Inflammatory macrophage (primary cell): ENCODE data around the gene TMEM212.
A peak's percentile ranks its signal among the peaks of the same experiment; 100 is the strongest.
"Not testable (repeated sequence)": the region's sequence is repeated elsewhere in the genome, so short reads cannot be mapped to it uniquely, and the experiment has no call there.

Experiments
- DNase-seq, 2 donors: peaks; one replicate each; pipeline ENCODE4 v3.0.0-alpha.2; 2020 to 2022

TMEM212 gene

DNA sequence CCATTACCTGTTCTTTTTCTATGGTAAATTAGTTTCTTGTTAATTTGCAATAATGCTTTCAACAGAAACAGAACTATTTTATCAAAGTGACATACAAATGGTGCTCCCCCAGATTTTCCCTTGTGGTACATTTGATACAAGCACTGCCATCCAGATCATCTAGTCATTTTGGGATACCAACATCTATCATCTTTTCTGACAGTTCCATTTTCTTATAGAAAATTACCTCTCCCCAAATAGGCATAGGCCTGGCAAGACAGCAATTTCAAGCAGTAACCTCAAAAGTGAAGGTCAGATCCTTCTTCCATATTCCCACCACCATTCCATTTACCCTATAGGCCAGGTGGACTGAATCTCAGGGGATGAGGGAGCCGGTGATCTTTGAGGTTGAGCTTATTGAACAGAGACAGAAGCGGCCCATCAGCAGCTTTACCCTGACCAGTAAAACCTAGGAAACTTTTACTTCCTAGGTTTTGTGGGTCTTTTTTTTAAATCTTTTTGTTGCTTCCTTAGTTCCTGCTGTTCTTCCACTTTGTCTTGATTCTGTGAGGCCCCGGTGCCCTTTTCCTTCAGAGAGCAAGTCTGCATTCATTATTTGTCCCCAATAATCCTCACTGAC, 29.8 kb upstream of the TMEM212 start:
- no peak for DNase-seq

DNA sequence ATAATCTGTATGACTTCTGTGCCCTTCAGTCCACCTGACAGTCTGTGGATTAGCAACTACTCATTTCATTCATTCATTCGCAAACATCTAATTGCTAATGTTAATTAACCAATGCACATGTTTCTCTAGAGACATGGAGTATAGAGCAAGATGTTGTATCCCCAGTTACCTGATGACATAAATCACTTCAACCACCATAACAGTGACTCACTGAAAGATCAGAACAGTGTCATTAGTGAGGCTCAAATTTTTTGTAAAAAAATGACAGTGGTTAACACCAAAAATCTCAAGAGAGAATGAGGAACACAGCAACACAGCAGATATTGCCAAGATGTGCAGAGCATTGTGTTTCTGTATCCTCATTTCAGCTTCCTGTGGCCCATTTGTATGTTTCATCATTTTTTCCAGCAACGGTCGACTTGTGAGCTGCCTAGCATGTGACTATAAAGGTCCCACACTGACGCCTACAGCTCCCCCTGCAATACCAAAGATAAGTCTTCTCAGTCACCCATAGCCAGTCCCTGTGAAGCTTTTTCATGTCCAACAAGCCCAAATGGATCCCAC, 29.2 kb upstream of the TMEM212 start:
- DNase-seq = peak; percentile 98

DNA sequence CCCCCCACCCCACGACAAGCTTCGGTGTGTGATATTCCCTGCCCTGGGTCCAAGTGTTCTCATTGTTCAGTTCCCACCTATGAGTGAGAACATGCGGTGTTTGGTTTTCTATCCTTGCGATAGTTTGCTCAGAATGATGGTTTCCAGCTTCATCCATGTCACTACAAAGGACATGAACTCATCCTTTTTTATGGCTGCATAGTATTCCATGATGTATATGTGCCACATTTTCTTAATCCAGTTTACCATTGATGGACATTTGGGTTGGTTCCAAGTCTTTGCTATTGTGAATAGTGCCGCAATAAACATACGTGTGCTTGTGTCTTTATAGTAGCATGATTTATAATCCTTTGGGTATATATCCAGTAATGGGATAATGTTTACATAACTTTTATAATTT, 28.5 kb upstream of the TMEM212 start:
- DNase-seq = not testable (repeated sequence)

DNA sequence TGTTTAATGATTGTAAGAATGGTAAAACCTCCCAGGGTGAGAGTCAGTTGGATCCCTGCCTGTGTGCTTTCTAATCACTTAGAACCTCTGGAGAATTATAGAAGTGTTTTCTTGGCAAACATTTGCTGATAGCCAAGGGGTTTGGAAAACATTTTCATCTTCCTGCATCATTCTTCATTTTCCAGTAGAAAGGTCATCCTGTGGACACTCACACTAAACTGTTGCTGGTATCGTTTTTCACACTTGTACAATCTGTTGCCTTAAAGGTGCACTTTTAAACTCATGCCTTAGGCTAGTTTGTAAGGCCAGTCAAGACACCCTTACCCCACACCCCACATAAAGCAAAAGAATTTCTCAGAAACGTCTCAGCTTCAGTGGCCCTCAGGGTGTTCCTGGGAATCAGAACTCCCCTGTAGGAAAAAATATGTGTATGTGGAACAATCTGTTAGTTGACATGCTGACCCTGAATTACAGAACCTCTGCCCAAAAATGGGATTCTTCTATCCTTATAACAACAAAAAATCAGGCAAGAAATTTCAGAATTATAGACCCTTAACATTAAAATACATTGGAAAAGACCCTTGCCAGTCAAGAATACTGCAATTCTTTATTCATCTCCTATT, 27.1 kb upstream of the TMEM212 start:
- no peak for DNase-seq

DNA sequence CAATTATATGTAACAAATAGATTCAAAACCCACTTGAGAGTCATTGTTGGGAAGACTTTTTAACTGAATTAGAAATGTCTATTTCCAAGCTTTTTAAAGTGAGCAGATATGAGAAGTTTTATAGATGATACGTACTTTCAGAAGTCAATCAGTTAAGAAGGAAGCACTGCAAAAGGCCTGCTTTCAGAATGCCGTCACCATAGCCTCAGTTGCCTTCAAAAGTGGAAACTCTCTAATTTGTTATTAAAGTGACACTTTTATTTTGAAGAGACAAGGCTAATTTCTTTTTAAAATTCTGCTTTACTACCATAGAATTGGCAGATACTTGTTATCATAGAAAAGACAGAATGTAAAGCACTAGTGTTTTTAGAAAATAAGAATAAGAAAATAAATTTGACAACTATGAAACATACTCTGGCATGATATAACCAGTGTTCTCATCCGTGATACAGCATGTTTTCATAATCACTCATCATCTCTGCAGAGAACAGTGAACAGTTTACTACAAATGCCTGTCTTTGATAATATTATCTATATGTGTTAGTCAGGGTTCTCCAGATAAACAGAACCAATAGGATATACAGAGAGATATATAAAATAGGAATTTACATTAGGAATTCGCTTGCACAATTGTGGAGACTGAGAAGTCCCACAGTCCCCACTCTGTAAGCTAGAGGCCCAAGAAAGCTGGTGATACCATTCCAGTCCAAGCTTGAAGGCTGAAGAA, 25.9 kb upstream of the TMEM212 start:
- no peak for DNase-seq

DNA sequence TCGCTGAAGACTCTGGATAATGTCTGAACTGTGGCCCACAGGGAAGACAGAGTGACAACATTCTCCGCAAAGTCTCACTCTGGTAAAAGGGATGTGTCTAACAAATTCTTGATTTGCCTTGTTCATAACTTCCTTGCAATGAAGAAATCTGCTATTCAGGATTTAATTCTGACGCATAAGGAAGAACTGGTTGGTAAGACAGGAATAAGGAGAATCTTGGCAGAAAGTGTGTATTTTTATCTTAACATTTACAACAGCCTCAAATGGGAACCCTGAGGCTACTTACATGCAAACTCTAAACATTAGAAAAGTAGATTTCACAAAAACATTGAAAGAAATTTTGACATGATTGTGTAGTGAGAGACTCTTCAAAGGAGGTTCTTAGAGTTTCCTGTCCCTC, 22.1 kb upstream of the TMEM212 start:
- no peak for DNase-seq

DNA sequence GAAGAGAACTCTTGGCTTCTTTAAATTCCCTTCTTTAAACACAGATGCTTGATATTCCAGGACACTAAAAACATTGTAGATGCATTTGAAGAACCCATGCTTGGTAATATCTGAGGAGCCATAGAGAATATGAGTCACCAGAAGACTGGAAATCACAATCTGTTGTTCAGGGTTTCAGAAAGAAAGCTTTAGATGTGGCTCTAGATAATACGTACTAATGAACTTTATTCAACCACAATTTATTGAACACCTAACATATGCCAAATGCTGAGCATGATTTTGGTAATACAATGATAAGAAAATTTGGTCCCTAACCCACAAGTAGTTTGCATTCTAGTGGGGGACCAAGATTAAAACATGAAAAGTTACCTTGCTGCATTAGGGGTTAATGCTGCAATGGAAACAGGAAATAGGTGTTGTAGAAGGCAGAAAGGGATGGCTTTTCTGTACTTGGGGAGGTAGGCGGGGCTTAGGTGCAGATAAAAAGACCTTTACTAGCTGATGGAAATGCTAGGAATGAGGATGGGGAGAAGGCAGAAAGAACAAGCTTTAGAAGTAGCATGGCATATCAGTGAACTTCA, 21.3 kb upstream of the TMEM212 start:
- no peak for DNase-seq

DNA sequence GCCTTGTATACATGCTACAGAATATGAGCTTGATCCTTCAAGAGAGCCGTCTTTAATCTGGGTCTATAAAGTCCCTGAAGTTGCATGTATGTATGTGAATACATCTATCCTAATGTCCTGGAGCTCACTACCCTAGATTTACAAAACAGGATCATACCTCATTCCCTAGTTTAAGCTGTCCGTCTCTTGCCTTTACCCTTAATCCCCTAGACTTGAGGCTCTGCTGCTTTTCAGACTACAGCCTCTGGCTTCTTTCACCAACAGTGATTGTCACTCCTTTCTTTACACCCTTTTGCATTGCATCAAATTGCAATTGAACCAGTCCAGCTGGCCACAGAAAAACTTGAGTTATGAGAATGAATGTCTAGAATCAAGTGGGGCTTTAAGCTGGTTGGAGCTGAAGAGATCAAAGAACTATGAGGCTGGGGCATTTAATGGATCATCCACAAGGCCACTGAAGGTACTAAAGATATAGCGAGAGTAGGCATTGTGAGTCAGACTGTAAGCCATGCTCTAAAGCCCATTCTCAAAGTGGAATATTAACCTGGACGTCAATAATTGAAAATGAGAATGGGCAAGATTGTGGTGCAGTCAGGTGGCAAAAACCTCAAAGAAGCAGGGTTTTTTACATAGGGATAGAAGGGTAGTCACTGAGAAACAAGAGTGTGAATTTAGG, 20.6 kb upstream of the TMEM212 start:
- DNase-seq = no peak

DNA sequence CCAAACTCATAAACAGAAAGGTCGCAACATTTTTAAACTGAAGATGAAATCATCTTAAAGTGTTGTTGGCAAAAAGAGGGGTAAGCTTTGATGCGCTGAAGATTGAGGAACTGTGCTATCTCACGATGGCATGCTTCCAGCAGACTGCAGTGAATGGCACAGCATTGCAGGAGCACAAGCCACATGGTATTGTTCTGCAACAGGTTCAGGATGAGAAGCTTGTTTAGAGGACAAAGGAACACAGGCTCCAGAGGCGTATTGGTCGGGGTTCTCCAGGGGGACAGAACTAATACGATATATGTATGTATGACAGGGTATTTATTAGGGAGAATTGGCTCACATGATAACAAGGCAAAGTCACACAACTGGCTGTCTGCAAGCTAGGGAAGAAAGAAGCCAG, 19.0 kb upstream of the TMEM212 start:
- DNase-seq = peak; percentile 72 to 83

DNA sequence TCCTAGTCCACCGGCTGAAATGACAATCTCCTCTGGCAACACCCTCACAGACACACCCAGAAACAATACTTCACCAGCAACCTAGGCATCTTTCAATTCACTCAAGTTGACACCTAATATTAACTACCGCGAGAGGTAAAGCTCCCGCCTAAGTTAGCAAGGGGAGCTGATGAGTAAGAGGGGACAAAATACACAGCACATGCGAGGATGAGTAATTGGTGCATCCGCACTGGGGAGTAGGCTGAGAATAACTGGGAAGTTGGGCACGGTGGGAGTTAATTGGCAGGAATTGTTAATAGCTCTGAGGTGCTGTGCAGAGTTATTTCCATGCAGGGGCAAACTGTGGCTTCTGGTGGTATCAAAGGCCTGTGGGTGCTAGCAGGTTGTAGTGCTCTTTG, 18.3 kb upstream of the TMEM212 start:
- DNase-seq = peak; percentile 37 to 71

DNA sequence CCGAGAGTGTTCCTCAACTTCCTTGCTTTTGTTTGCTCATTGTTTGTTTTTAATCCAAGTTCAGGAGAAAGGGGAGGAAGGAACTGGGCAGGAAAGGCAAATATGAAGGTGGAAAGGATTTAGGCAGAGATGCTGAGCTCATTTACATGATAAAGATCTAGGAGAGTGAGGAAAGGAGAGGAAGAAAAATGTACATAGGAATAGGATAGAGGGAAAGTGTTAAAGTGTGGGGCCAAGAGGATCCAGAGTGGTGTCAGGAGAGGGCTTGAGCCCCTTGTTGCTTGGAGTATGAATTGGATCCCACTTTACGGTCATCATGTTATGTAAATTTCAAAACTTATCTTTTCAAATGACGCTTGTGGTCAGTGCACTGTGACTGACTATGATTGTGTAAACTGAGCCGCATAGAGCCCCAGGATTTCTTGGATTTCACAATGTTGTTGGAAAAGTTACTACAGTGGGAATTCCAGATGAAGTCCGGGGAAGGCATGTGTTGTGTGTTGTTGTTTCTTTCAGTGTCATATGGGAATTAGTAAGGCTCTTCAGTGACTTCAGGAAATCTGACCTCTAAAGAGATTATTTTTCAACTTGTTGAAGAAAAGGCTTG, 17.8 kb upstream of the TMEM212 start:
- DNase-seq = peak; percentile 57 to 67

DNA sequence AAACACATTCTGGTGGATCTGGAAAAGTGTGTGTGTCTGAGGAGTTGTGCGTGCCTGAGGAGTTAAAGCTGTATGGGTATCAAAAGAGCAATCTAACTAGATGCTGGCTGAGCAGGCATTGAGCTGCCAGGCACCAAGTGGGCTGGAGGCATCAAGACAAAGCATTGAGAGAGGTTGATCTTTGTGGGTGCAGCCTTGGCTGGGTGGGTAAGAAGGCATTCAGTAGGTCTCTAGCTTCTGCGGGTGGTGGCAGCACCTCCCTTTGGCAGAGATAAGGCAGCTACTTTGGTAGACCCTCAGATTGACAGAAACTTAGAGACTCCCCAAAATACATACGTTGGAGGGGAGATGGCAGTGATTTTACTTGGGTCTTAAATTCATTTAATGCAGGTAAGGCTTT, 15.8 kb upstream of the TMEM212 start:
- DNase-seq = no peak

DNA sequence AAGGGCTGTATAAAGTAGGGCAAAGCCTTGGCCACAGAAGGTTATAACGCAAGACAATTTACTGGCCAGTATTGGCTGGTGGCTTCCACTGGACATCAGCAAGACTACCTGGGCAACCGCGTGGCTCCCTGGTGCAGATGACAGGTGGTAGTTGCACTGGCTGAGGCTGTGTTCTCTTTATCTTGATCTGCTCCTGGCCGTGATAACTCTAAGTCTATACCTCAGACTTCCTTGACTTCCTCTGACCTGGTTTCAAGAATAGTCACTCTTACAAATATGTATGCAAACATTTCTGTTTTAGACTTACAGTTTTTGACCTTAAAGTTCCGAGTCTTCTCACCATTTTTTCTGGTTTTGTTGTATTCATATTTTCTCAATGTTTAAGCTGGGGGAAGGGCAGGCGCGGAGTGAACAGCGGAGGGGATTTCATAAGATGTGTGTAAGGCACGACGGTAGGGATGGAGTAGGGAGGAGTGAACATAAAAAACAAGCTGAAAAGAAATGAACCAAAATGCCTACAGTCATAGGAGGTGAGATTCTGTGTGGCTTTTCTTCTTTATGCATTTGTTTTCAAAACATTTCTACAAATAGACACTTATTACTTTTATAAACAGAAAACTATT, 15.2 kb upstream of the TMEM212 start:
- no peak for DNase-seq

DNA sequence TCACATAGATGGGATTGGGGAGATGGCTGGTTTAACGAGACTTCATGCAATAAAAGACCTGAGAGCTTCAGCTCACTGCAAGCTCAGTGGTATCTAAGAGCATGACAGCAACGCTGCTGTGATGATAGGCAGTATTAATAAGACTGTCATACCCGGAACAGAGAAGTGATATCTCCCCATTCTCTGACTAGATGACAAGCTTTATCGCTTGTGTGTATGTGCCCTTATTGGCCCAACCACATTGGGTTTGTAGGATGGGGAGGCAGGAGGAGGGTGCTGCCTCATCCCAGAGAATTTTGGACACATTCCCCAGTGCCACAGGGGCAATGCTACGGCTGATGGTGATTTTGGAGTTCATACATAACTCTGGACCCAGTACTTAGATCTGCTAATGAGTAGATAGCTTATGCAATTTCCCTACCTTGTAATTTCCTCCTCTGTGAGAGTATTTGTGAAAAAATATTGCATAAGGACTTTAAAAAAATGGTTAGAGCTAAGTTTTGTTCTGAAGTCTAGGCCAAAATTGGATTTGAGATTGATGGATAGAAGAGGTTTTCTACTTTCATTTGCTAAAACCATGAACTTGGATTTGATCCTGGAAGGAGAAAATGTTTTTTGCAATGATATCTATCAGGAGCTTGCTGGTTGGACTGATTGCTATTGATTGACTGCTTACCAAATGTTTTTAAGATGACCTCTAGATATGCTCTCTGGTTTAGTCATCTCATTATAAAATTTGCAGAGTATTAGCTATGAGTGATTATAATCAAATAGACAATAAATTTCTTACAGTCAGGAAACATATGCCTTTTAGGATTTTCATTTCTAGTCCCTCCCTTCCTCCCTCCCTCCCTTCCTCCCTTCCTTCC, 14.0 kb upstream of the TMEM212 start:
- peak in 1 of 2 donors; percentile 69 for DNase-seq

DNA sequence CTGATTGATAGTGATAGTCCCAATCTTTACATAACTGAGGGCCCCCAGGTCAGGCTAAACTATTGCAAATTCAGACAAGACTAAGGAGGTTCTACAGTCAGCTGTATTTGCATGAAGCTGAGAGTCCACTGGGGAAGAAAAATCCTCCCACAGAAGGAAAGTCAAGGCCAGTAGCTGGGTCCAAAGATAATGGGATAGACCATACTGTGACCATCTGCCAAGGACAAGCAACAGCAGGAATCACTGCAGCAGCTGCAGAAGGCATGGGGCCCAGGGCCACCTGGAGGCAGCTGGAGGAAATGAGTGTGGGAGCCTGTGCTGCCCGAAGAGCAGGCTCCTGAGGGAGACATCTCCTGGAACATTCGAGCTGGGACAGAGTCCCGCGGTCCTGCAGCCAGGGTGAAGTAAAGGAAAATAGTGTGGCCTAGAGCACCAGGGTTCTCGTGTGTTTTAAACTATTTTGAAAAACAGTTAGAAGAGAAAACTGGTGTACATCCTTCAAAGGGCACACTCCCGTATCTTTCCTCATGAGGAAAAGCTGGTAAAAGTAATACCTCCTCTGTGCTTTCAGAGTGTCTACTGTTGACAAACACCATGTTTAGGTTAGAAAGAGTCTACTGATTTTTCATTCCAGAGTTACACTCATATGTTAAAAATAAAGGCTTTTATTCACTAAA, 13.2 kb upstream of the TMEM212 start:
- DNase-seq = peak; percentile 53 to 59

DNA sequence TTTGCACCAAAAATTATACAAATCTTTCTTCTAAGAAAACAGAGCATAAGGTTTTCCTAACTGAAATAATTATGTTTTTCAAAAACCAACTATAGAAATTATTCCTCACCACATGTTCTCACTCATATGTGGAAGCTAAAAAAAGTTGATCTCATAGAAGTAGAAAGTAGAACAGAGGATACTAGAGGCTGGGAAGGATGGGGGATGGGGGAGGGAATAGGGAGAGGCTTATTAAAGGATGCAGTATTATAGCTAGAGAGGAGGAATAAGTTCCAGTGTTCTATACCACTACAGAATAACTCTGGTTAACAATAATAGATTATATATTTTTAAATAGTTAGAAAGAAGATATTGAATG, 12.7 kb upstream of the TMEM212 start:
- no peak for DNase-seq

DNA sequence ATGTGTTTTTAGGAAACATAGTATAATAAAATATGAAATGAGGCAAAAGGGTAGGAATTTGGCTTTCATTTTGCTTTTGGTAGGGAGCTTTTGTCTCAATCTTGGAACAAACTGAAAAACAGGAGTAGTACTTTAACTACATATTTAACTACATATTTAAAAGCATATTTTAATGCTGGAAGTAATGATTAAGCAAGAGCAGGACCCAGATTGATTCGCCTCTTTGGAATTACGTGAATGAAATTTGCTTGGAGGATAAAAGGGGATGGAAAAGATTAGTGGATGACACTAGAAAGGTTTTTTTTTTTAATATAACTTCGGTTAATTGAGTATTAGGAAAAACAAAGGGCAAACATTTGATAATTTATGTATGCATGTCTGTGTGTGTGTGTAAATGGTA, 11.2 kb upstream of the TMEM212 start:
- no peak for DNase-seq

DNA sequence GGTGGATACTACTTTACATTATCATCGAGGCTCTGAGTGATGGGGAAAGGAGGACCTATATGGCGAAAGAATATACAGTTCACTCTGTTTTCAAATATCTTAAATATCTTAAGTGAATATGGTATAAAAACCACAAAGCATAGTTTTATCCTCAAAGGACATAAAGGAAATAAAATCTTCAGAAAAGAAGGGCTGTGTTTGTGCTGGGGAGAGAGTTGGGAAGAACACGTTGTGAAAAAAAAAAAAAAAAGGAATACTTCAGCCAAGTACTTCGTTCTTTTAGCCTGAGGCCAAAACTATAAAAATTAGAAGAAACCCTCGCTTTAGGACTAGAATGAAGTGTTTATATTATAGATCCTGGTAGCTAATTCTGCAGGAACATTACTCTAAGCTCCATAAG, 10.2 kb upstream of the TMEM212 start:
- no peak for DNase-seq

DNA sequence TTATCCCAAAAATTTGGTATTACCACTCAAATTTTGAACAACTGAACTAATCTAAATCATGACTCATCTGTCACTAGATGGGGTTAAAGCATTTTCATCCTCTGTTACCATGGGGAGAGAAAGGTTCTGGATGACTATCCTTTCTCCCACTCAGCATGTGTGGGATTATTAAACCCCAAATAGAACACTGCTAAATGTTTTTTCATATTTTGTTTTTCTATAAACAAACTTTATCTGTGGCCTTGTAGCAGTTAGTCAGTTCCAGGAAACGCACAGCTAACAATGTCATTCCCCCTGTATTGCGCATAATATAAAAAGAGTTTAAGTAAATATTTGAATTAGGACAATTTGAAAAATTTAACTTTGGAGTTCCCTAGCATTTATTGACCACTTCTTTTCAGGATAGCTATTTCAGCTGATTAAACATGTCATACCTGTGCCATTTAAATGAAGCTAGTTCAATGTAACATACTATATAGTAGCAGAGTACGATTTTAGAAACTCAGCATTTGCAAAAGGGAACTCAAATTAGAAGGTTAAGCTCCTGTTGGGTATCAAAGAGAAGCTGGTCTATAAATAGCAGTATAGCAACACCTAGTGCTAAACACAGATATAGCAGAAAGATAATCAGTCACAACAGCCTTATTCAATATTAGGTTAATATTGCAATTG, 9.2 kb upstream of the TMEM212 start:
- DNase-seq = peak; percentile 32 to 57

DNA sequence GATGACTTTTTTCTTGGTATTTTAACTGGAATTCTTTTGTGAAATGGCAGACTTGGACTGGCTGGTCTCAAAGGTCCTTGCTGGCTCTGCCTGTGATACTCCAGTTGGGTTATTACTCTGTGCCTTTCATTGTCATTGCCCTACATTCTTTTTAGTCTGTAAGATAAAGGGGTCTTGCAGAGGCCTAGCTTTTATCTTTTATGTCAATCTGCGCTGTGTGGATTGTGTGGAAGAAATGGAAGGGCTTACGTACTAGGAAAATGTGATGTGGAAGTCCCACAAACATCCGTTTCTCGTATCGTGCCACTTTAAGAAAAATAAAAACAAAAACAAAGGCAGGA, 8.7 kb upstream of the TMEM212 start:
- no peak for DNase-seq
